GM18873 (cell line): Measurements from ENCODE around the gene VAT1.
"Not testable (repeated sequence)": the region's sequence is repeated elsewhere in the genome, so short reads cannot be mapped to it uniquely, and the experiment has no call there.

Source experiments
- ATAC-seq: cut with Tn5 transposase; IDR thresholded peaks from one replicate; pipeline ENCODE4 v1.9.1; 2021; ENCODE audit warnings: mild to moderate bottlenecking, moderate library complexity, moderate number of reproducible peaks; ENCODE audit not compliant: unreplicated experiment, low FRiP score

The VAT1 gene

GRCh38 chr17:42979511-42980273 is 42.5 kb downstream of the VAT1 start, which contains the start of gene PTGES3L:
PTGES3L (minus strand) TSS chr17:42980080; CDS start chr17:42980053, 27 bp downstream.
- ATAC-seq = peak; percentile 21

DNA sequence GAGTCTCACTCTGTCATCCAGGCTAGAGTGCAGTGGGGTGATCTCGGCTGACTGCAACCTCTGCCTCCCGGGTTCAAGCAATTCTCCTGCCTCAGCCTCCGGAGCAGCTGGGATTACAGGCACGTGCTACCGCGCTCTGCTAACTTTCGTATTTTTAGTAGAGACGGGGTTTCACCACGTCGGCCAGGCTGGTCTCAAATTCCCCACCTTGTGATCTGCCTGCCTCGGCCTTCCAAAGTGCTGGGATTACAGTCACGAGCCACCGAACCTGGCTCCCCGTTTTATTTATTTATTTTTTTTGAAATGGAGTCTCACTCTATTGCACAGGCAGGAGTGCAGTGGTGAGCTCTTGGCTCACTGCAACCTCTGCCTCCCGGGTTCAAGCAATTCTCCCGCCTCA is 46.5 kb downstream of the VAT1 start:
- not testable (repeated sequence) for ATAC-seq

- ATAC-seq = no peak
Measured at GRCh38 chr17:42975265-42975664, 46.9 kb downstream of the VAT1 start.

- ATAC-seq = not testable (repeated sequence)
Measured at GRCh38 chr17:42973323-42973722, 48.9 kb downstream of the VAT1 start.

GRCh38 chr17:42971589-42971988 is 50.6 kb downstream of the VAT1 start:
- ATAC-seq = no peak

DNA sequence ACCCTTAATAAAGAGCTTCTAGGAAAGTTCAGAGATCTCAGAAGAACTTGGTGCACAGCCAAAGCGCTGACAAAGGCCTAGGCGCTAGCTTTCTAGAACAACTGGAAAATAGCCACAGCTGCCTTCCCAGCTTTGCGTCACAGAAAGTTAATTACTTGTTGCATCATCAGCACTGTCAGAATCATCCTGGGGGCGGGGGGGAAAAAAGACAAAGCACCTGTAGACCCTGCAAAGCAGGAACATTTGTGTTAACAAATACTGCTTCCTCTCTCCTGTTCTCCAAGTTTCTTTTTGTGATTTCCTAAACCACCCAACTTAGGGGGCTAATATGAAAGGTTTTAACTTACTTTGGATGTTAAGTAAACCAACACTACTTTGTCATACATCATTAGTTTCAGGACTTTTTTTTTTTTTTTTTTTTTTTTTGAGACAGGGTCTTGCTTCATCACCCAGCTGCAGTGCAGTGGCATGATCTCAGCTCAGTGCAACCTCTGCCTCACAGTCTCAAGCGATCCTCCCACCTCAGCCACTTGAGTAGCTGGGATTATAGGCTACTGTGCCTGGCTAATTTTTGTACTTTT is 53.1 kb downstream of the VAT1 start:
- no peak for ATAC-seq

GRCh38 chr17:42967925-42968324 is 54.3 kb downstream of the VAT1 start:
- ATAC-seq = no peak
